Mesendoderm (in vitro differentiated cells): ENCODE measurements around the gene P2RY2.

Experiments used
- DNase-seq: peaks from one replicate; pipeline ENCODE4 v3.0.0; 2013
- H2AK5ac ChIP-seq: 2 replicates; pipeline ENCODE4 v1.6.1; 2013; ENCODE audit warnings: low read length, inconsistent platforms
- H2BK120ac ChIP-seq: 2 replicates; pipeline ENCODE4 v1.6.1; 2013; ENCODE audit warnings: low read depth, mild to moderate bottlenecking, low read length, moderate library complexity, mixed read lengths
- H2BK15ac ChIP-seq: replicated peaks from 2 replicates; pipeline ENCODE4 v1.6.1; 2013; ENCODE audit warnings: low read depth, mild to moderate bottlenecking, moderate library complexity
- H2BK5ac ChIP-seq: 2 replicates; pipeline ENCODE4 v1.6.1; 2013; ENCODE audit warnings: low read length, inconsistent platforms
- H3K18ac ChIP-seq: 2 replicates; pipeline ENCODE4 v1.6.1; 2013; ENCODE audit warnings: mild to moderate bottlenecking, low read length, mixed read lengths
- H3K23ac ChIP-seq: one replicate; pipeline ENCODE4 v1.6.1; 2013; ENCODE audit warnings: low read length
- H3K27ac ChIP-seq: 2 replicates; pipeline ENCODE4 v1.5.1; 2013; ENCODE audit warnings: low read depth, mild to moderate bottlenecking, inconsistent platforms, low read length, moderate library complexity
- H3K27me3 ChIP-seq: 2 replicates; pipeline ENCODE4 v1.6.1; 2013; ENCODE audit warnings: low read length, control low read depth, mild to moderate bottlenecking, inconsistent platforms; ENCODE audit not compliant: insufficient read depth, poor library complexity
- H3K36me3 ChIP-seq: 2 replicates; pipeline ENCODE4 v1.6.1; 2013; ENCODE audit warnings: low read length, inconsistent platforms; ENCODE audit not compliant: control insufficient read depth, insufficient read depth
- H3K4ac ChIP-seq: one replicate; pipeline ENCODE4 v1.6.1; 2013; ENCODE audit warnings: low read depth, mild to moderate bottlenecking, low read length, moderate library complexity
- H3K4me1 ChIP-seq: 2 replicates; pipeline ENCODE4 v1.6.1; 2013; ENCODE audit warnings: low read depth, low read length, inconsistent platforms; ENCODE audit not compliant: control insufficient read depth
- H3K4me2 ChIP-seq: 2 replicates; pipeline ENCODE4 v1.6.1; 2013; ENCODE audit warnings: low read length
- H3K4me3 ChIP-seq: 2 replicates; pipeline ENCODE4 v1.5.1; 2013; ENCODE audit warnings: mild to moderate bottlenecking, low read length
- H3K56ac ChIP-seq: one replicate; pipeline ENCODE4 v1.6.1; 2013; ENCODE audit warnings: low read length
- H3K79me1 ChIP-seq: 2 replicates; pipeline ENCODE4 v1.6.1; 2013; ENCODE audit warnings: low read length, inconsistent platforms
- H3K79me2 ChIP-seq: 2 replicates; pipeline ENCODE4 v1.6.1; 2013; ENCODE audit warnings: mild to moderate bottlenecking, low read length; ENCODE audit not compliant: control insufficient read depth, insufficient read depth
- H3K9ac ChIP-seq: 2 replicates; pipeline ENCODE4 v1.6.1; 2013; ENCODE audit warnings: low read length, inconsistent platforms
- H4K5ac ChIP-seq: one replicate; pipeline ENCODE4 v1.6.1; 2013; ENCODE audit warnings: low read length
- H4K8ac ChIP-seq: one replicate; pipeline ENCODE4 v1.6.1; 2013; ENCODE audit warnings: low read depth, mild to moderate bottlenecking, control low read depth, low read length, moderate library complexity
- WGBS: extraction: QIAGEN DNeasy Blood & Tissue Kit; methylation state at CpG from one replicate; pipeline ENCODE4 v1.1.7; 2013; ENCODE audit warnings: low lambda C conversion rate, missing lambda C conversion rate; ENCODE audit not compliant: insufficient coverage; ENCODE audit errors: extremely low coverage; 5-methylcytosine and 5-hydroxymethylcytosine counted together

P2RY2 gene

GRCh38 chr11:73223998-73224730 is 6.1 kb downstream of the P2RY2 start:
- H3K56ac ChIP-seq = no peak overlapping the region
- WGBS = no CpG with 5 or more reads among the region's 10 CpGs

GRCh38 chr11:73225001-73225686 is 7.1 kb downstream of the P2RY2 start:
- no CpG with 5 or more reads among the region's 3 CpGs for WGBS
- no peak overlapping the region for H3K4me2 ChIP-seq

More at GRCh38 chr11:73223998-73224730, 6.1 kb downstream of the P2RY2 start:
- H2BK15ac ChIP-seq = no peak overlapping the region
- H3K27me3 ChIP-seq = no peaks in the 10 kb centered on the region
- H3K36me3 ChIP-seq = no peaks in the 10 kb centered on the region
- no peak overlapping the region for H2BK5ac ChIP-seq
- no peak overlapping the region for H3K4me2 ChIP-seq
- no peak overlapping the region for H3K9ac ChIP-seq
- no peak overlapping the region for H4K8ac ChIP-seq
- H3K79me1 ChIP-seq = no peaks in the 10 kb centered on the region
- no peak overlapping the region for H3K18ac ChIP-seq
- no peak overlapping the region for H2AK5ac ChIP-seq
- H2BK120ac ChIP-seq = no peak overlapping the region
- no peak overlapping the region for H3K27ac ChIP-seq
- DNase-seq = no peak
- no peak overlapping the region for H4K5ac ChIP-seq
- peaks cover 1% of the 10 kb centered on the region for H3K4me1 ChIP-seq
- no peak overlapping the region for H3K4ac ChIP-seq
- no peak overlapping the region for H3K23ac ChIP-seq
- no peak overlapping the region for H3K4me3 ChIP-seq
- H3K79me2 ChIP-seq = no peaks in the 10 kb centered on the region

GRCh38 chr11:73225851-73226250 is 7.8 kb downstream of the P2RY2 start:
- Histone ChIP-seq H3K9ac (no peak overlapping the region), H3K79me2 (no peaks in the 10 kb centered on the region), H3K36me3 (no peaks in the 10 kb centered on the region), H2BK120ac (no peak overlapping the region), H3K4me2 (no peak overlapping the region), H3K27me3 (no peaks in the 10 kb centered on the region), H2BK15ac (no peak overlapping the region), H3K56ac (peak overlapping the region; percentile 1), H3K18ac (no peak overlapping the region), H3K79me1 (no peaks in the 10 kb centered on the region), H3K27ac (no peak overlapping the region), H3K23ac (no peak overlapping the region), H2AK5ac (no peak overlapping the region), H4K8ac (no peak overlapping the region), H2BK5ac (no peak overlapping the region), H3K4ac (no peak overlapping the region), H4K5ac (no peak overlapping the region), H3K4me3 (no peak overlapping the region), H3K4me1 (peaks cover 1% of the 10 kb centered on the region)
- WGBS = no CpG with 5 or more reads among the region's 7 CpGs
- no peak for DNase-seq

More at GRCh38 chr11:73225001-73225686, 7.1 kb downstream of the P2RY2 start:
- Histone ChIP-seq H3K9ac (no peak overlapping the region), H3K27me3 (no peaks in the 10 kb centered on the region), H3K4me3 (no peak overlapping the region), H3K23ac (no peak overlapping the region), H4K5ac (no peak overlapping the region), H2BK120ac (no peak overlapping the region), H3K27ac (no peak overlapping the region), H2BK5ac (no peak overlapping the region), H2BK15ac (no peak overlapping the region), H3K79me2 (no peaks in the 10 kb centered on the region), H2AK5ac (no peak overlapping the region), H3K56ac (peak overlapping the region; percentile 1), H3K18ac (no peak overlapping the region), H3K4ac (no peak overlapping the region), H3K36me3 (no peaks in the 10 kb centered on the region), H3K4me1 (peaks cover 1% of the 10 kb centered on the region), H4K8ac (no peak overlapping the region), H3K79me1 (no peaks in the 10 kb centered on the region)
- peak; percentile 78 for DNase-seq

GRCh38 chr11:73226297-73227006 is 8.4 kb downstream of the P2RY2 start:
- Histone ChIP-seq H3K18ac (no peak overlapping the region), H3K79me2 (no peaks in the 10 kb centered on the region), H3K79me1 (no peaks in the 10 kb centered on the region), H3K27ac (no peak overlapping the region), H3K4me3 (no peak overlapping the region), H3K23ac (no peak overlapping the region), H2BK15ac (no peak overlapping the region), H4K8ac (no peak overlapping the region), H3K4ac (no peak overlapping the region), H3K56ac (no peak overlapping the region), H3K4me2 (no peak overlapping the region), H3K27me3 (no peaks in the 10 kb centered on the region), H2BK120ac (no peak overlapping the region), H2AK5ac (no peak overlapping the region), H4K5ac (no peak overlapping the region), H3K9ac (no peak overlapping the region), H3K4me1 (peaks cover 1% of the 10 kb centered on the region), H3K36me3 (no peaks in the 10 kb centered on the region), H2BK5ac (no peak overlapping the region)
- no peak for DNase-seq
- WGBS = no CpG with 5 or more reads among the region's 8 CpGs

GRCh38 chr11:73227571-73228211 is 9.6 kb downstream of the P2RY2 start:
- Histone ChIP-seq H3K4me3 (no peak overlapping the region), H4K5ac (no peak overlapping the region), H3K79me1 (no peaks in the 10 kb centered on the region), H3K4me1 (peaks cover 1% of the 10 kb centered on the region), H3K27ac (no peak overlapping the region), H2BK15ac (no peak overlapping the region), H2AK5ac (no peak overlapping the region), H2BK5ac (no peak overlapping the region), H3K4ac (no peak overlapping the region), H4K8ac (no peak overlapping the region), H3K9ac (no peak overlapping the region), H3K36me3 (no peaks in the 10 kb centered on the region), H3K18ac (no peak overlapping the region), H3K27me3 (no peaks in the 10 kb centered on the region), H3K56ac (no peak overlapping the region), H3K23ac (no peak overlapping the region), H2BK120ac (no peak overlapping the region), H3K79me2 (no peaks in the 10 kb centered on the region), H3K4me2 (no peak overlapping the region)
- peak; percentile 89 for DNase-seq
- no CpG with 5 or more reads among the region's 12 CpGs for WGBS
